T-helper 1 cell (primary cell): ENCODE data around the gene TTC28.

Experiments used
- DNase-seq, 5 donors: peaks; one replicate each; pipeline ENCODE4 v3.0.0-alpha.2; 2012 to 2020

TTC28 gene

GRCh38 chr22:28015676-28016601, 663.7 kb downstream of the TTC28 start:
- no peak for DNase-seq

- no peak for DNase-seq
These were observed 664.6 kb downstream of the TTC28 start for GRCh38 chr22:28015046-28015425.

GRCh38 chr22:28014211-28015045, 665.2 kb downstream of the TTC28 start:
- no peak for DNase-seq

- no peak for DNase-seq
These were observed 666.0 kb downstream of the TTC28 start for GRCh38 chr22:28013611-28014010.

- DNase-seq = no peak
These were observed 666.7 kb downstream of the TTC28 start for GRCh38 chr22:28012832-28013460.

GRCh38 chr22:28009272-28009827, 670.3 kb downstream of the TTC28 start:
- DNase-seq = peak; percentile 22 to 69 (median 57)

- no peak for DNase-seq
These were observed 671.0 kb downstream of the TTC28 start for GRCh38 chr22:28008649-28009048.

- DNase-seq = no peak
These were observed 671.6 kb downstream of the TTC28 start for GRCh38 chr22:28008056-28008455.

GRCh38 chr22:28006271-28006670, 673.4 kb downstream of the TTC28 start:
- DNase-seq = no peak

- no peak for DNase-seq
These were observed 674.1 kb downstream of the TTC28 start for GRCh38 chr22:28005513-28005912.

- DNase-seq = no peak
These were observed 675.6 kb downstream of the TTC28 start for GRCh38 chr22:28004021-28004420.

GRCh38 chr22:28002863-28003565, 676.6 kb downstream of the TTC28 start:
- no peak for DNase-seq

GRCh38 chr22:28002181-28002700, 677.4 kb downstream of the TTC28 start:
- no peak for DNase-seq

- no peak for DNase-seq
These were observed 678.3 kb downstream of the TTC28 start for GRCh38 chr22:28001171-28001835.

GRCh38 chr22:28000361-28000760, 679.3 kb downstream of the TTC28 start:
- no peak for DNase-seq

GRCh38 chr22:27999876-28000275, 679.8 kb downstream of the TTC28 start:
- DNase-seq = no peak

GRCh38 chr22:27998511-27999410, 680.9 kb downstream of the TTC28 start:
- no peak for DNase-seq

GRCh38 chr22:27997538-27997937, 682.1 kb downstream of the TTC28 start:
- DNase-seq = no peak

GRCh38 chr22:27996981-27997380, 682.7 kb downstream of the TTC28 start:
- no peak for DNase-seq

GRCh38 chr22:27996529-27996925, 683.1 kb downstream of the TTC28 start:
- no peak for DNase-seq
